HG03457 (cell line): ENCODE measurements around the gene DPYD.

Source experiments
- ATAC-seq: cut with Tn5 transposase; IDR thresholded peaks from one replicate; pipeline ENCODE4 v1.9.1; 2021; ENCODE audit warnings: moderate number of reproducible peaks; ENCODE audit not compliant: unreplicated experiment

Gene DPYD

DNA sequence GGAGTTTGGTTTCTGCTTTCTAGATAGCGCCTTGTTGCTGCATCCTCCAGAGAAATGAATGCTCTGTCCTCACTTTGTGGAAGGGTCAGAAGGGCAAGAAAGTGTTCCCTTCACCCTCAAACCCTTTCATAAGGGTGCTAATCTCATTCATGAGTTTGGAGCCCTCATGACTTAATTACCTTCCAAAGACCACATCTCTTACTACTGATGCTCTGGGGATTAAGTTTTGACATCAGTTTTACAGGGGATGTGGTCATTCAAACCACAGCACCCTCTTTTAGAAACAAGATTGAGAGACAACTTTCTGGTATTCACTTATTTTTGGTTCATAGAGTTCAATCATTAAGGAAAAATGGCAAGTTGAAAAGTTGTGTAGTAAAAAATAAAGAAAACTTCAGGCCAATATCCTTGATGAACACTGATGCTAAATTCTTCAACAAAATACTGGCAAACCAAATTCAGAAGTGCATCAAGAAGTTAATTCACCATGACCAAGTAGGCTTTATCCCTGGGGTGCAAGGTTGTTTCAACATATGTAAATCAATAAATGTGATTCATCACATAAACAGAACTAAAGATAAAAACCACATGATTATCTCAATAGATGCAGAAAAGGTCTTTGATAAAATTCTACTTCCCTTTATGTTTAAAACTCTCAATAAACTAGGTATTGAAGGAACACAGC is 757.1 kb downstream of the DPYD start:
- peak; percentile 76 for ATAC-seq

DNA sequence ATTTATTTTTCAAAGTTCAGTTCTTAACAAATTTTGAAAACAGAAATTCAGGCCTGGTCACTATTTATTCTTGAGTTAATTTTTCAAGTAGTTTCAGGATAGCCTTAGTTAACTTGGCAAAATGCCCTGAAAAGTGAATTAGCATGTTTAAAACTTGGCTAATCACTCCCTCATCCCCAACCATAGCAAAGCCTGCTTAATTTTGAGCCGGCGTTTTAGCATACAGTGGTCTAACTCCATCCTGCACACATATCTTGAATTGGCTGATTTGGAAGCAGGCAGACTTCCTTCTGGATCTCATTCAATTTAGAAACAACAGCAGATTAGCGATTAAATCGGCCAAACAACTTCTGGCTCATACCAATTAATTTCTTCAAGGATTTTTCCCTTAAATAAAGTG is 760.0 kb downstream of the DPYD start:
- no peak for ATAC-seq

DNA sequence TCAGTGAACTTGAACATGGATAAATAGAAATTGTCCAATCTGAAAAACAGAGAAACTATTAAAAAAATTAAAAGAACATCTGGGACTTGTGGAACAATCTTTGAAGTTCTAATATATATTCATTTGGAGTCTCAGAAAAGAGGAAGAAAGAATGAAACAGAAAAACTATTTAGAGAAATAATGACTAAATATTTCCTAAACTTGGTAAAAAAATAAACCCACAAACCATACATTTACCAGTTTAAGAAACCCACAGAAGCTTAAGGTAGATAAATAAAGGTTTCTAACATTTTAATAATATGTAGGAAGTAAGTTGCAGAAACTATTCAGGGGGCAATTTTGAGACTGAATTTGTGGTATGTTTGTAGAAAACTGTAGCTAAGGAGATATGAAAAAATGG is 761.5 kb downstream of the DPYD start:
- peak; percentile 51 for ATAC-seq

DNA sequence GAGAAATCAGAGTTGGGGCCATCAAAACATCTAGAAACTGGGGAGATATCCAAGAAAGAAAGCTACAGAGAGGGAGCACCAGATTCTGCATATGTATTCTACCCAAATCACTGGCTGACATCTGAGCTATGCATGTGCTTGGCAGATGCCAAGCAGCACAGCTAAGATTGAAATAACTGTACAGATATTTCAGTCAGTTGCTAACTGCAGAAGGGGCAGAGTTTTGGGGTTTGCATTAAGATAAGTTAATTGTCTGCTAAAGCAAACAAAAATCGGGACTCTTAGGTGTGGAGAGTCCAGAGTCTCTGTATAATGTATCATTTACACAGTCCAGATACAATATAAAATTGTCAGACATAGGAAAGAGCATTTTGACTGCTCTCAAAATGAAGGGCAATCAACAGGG is 762.1 kb downstream of the DPYD start:
- ATAC-seq: no peak

DNA sequence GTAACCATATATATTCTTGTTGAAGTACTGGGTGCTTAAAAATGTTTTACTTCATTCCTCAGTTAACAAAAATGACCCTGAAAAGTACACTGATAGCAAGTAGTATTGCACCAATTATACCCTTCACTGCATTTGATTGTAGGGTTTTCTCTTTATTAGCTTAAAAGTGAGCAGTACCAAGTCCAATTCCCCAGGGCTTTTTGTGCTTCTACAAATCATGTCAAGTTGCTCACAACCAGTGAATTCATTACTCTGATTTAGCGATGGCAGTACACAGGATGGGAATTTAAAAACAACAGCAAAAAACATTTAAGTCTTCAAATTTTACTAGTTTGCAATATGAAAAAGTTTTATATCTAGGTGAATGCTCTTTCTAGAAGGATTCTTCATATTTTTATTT is 762.8 kb downstream of the DPYD start:
- no peak for ATAC-seq

DNA sequence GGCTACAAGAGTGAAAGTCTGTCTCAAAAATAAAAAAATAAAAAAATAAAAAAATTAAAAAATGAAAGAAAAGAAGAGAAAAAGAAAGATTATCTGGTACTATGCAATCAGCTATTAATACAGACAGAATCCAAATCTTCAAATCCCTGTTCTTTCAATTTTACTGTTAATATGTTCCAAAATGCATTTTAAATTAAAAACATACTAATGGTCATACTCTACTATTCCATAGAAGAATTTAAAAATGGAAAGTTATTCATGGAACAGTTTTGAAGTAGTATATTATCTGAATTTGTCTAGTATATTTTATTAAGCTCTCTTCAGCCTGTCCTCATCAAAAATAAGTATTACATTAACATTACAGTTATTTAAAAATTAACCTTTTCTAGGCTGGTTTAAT is 769.2 kb downstream of the DPYD start:
- no peak for ATAC-seq

DNA sequence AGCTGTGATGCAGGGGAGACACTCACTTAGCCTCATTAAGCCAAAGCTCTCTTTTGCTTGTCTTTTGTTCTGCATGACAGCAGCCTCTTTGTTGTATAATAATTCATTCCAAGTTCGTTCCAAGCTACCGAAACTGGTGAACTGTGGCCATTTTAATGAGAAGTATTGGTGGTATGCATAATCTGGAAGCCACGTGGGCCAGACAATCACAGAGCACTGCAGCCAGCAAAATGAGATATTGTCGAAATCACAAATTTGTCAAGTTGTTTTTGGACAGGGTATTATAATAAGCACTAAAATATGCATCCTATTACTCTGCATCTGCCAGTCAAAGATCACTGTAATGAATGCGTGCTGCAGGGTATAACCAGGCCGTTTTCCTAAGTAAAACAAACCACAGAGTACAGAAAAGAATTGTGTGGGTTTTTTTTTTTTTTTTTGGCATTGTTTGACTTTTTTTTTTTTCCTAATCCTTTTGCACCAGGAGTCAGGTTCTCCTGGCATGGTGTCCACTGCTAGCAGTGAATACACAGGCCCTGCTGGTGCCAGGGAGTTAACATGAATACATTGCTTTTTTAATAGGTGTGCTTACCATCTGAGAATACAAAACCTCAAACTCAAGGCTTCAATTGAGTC is 775.4 kb downstream of the DPYD start:
- no peak for ATAC-seq

DNA sequence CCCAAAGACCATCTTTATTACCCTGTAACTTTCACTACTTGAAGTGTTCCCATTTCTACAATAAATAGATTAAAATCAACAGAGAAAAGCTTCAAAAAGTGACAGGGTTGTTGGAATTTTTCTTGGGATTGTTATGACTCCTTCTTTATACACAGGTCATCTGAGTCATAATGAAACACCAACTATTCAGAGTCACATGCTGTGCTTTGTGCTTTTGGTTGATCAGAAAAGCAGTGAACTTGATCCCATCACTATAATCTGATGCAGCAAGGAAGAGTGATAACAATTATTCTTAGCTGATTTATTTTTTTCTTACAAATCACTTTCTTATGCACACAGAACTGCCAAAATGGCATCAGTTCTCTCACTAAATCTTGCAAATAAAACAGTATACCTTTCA is 776.3 kb downstream of the DPYD start:
- ATAC-seq: no peak

DNA sequence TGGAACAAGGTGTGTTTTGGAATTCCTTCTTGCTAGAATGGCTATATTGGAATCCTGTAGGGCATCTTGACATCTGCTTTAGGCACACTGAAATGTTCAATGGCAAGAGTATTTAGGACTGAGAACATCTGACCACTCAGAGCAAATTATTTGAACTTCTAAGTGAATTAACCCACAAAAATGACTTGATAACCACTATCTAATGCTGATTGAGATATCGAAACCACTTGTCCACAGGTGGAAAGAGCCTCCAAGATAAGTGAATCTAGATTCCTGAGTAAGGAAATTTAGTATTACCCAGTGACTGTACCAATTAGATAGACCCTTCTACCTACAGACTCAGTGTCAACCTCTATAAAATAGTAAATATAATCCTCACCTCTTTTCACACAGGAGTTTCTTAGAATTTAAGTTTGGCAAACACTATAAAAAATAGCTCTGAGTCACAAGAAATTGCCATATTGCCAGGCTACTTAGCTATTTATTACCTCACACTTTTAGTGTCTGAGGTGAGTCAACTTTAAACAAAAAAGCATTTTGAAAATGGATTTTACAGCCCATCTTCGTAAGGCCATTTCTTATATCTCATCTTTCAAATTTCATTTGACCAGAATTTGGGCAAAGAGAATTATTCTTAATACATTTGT is 777.5 kb downstream of the DPYD start:
- ATAC-seq: no peak

DNA sequence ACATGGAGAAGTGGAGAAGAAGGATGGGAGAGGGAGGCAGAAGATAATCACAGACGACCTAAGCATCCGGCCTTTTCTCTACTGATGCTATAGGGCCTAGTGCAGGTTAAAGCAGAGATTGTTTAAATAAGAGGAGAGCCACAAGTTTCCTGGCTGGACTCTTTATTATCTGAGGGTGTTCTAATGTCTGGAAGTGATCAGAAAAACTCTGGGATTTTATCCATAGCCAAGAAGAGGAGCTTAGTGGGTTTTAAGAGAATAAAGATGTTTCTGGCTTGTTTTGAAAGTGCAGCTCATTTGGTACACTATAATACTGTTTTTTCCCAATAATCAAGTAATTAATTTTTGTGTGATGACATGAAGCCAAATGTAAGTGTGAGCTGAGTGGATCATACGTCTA is 780.2 kb downstream of the DPYD start:
- no peak for ATAC-seq

DNA sequence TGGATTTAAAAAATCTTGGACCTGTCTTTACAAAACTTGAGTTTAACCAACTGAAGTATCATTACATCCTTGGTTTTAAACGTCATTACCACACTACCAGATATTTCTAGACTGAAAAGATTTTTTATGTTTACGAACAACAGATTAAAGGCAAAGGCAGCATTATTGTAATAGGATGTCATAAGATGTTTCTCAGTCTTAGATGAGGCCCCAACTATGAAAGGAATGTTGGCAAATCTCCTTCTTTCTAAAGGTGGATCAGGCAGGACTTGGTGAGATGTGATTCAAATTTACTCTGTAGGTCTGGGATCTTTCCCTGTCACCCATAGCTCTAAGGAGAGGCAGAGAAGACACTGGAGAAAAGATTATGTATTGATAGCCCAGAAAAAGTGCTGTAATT is 781.3 kb downstream of the DPYD start:
- ATAC-seq: no peak

DNA sequence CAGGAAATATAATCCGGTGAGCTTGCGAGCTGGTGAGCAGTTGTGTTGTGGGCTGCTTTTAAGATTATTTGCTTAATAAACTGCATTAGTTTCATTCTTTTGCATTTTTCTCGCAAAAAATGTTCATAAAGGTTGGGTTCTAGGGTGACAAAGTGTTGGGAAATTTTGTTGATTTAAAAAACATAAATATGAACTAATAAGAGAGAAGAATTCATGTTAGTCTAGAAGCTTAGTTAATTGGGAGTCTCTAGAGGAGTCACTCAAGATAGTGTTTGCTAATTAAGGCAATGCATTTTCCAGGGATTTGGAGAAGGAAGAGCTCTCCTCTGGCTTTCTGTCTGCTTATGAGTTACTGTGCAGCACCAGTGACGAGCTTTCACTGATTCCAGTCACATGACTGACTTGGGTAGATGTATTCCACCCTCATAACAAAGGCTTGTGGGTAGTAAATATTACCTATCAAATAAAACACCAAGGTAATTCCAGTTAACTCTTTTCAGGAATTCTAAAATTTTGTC is 782.3 kb downstream of the DPYD start:
- ATAC-seq: no peak

DNA sequence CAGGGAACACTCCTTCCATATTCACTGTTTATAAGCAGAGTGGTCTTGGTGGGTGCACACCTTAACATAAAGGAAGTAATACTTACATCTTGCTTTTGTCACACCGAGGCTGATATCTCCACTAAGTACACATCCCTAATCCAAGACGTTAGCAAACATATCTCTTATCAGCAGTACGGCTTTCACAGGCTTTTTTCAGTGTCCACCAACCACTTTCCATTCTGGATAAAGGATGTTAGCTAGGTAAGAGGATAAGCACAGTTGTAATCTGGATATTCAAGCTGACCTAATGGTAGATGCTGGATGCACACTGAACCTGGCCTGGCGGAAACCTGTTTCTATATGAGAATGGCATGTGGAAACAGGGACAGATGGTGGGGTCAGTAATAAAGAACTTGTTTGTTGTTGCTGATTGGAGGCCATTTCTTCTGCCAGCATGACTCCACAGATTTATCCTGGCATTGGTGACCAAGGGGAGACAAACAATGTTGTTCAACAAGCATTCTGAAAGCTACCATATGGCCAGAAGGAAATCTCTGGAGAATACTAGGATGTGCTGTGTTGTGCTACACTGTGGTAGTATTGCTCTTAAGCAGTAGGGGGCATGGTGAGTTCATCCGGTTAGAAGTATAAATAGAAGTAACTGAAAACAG is 782.8 kb downstream of the DPYD start:
- peak; percentile 95 for ATAC-seq

DNA sequence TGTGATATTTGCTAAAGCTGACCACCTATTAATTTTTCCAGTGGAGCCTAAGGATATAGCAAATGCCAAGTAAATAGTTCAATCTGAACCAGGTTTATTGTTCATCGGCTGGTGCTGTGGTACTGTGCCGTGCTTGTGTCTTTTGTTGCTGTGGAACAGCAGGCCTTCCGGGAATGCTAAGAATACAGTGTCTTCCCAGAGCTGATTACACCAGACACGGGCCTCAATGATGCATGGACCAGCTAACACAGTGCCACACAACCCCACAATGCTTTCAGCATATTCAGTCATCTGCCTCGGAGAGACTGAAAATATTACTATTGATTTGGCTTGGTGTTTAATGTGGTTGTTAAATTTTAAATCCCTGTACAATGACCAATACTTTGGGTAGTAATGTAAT is 783.8 kb downstream of the DPYD start:
- no peak for ATAC-seq

DNA sequence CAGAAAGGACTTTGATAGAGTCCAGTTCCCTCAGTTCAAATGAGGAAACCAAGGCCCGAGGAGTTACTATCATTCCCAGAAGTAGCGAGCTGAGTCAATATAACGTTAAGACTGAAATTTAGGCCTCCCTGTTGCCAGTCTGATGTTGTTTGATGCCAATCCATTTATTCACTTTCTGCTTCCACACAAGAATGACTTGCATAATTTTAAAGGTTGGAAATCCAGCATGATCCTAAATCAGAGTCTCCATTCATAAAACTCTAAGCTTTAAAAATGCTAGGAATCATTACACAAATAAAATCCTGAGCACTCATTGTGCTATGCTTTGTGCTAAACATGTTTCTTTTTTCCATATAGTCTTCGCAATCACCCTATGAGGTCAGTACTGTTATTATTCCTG is 784.9 kb downstream of the DPYD start:
- no peak for ATAC-seq

DNA sequence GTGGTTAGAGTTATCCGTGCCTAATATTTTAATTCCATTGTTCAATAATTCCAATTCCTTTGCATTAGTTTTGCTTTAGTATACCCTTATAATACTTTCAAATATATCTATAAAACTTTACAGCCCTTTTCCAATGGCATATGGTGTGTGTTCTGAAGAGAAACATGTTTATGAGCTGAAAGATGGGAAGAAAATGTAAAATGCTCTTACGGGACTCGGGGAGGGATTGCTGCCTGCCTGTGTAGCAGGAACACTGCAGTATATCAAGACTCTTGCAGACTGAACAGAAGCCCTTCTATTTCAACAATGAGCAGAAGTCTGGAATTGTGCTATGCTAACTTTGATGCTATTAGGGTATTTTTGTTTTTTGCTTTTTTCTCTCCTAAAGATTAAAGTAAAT is 792.4 kb downstream of the DPYD start:
- ATAC-seq: no peak

DNA sequence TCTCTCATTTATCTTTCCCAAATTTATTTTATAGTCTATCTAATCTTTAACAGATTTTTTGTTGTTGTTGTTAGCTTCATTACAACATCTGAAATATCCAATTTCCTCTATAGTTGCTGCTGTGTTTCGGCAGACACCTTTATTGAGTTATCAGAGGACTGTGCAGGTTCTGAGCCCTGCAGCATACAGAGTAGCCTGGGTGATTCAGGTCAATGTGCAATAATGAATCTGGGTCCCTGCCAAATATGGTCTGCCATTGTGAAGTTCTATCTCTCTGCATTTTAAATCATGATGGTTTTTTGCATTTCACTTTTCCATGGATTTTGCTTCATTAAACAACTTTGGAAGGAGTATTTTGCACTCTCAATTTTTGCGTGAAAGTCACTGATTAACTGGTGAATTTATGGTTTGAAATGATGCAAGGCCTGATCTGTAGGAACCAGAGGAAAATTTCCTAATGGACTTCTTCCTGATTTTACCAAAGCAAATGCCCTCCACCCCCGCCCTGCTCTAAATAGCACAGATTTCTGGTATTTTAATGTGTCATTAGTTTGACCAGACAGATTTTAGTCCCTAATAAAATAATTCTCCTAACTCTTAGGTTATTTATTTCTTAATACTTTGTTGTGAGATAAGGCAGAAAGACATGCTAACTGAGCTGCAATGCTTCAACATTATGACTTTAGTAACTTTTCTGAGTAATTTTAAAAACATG is 797.0 kb downstream of the DPYD start:
- no peak for ATAC-seq

DNA sequence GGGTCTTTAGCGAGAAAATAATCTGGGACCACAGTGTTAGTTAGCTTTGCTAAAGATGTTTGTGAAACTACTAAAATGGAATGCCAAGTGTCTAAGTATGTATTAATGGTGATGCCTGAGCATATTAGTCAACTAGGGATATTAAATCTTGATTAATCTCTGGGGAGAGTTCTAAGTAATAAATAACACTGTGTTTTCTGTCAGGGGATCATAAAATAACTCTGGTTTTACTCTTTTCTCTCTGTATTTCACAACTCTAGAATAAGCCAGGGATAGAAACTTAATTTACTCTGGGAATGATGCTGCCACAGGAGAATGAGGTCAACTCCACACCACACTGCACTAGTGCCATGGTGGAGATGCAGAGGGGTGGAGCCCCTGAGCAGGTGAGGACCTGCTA is 800.0 kb downstream of the DPYD start:
- no peak for ATAC-seq

DNA sequence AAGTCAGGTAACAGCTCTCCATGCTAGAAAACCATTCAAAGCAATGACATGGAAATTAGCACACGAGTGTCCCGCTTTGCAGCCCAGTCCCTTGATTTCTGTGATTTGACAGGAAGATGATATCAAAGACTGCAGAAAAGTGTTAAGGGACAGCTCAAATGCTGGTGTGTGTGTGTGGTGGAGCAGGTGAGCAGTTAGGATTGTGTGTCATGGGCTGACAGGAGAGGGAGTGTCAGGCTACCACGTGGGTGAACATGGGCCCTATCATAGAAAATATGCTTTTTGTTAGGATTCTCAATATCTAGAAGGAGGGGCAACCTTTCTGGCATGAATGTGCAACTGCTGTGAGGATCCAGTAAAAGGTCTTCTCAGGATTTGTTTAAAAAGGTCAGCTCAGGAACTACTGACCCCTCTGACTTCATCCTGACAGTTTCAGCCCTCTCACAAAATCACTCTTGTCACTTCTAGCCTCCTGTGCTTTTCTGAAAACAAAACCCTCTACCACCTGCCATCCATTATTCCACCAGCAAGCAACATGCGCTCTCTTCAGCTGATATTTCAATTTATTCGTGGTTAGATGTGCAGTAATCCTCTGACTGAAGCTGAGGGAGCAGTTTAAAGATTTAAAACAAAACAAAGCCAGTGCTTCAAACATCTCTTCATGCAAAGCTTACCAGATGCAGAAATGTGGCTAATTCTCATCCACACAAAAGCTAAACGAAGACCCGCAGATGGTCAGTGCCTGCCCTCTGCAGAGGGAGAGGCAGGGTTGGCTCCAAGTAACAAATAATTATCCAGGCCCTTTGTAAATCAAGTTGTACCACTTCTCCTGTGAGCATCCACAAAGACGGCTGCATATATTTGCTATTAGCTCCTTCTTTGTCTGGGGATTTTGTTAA is 801.3 kb downstream of the DPYD start:
- ATAC-seq: no peak

DNA sequence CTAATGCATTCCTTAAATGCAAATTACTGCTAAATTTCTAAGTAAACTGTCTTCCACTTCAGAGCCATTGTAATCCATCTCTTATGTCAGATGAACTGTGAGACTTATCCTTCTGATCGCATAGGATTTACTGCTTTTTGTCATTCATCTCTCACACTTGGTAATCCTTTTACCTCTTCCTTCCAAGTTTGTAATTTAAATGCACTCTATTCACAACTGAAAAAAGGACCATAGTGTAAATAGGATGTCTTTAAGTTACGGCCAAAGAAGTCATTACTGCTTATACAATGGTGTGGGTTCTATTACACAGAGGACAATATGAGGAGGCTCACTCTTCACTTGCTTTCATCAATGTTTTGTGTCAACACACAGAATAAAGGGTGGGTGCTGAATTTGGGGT is 806.0 kb downstream of the DPYD start:
- no peak for ATAC-seq
